Hepatocyte (in vitro differentiated cells): ENCODE measurements around the gene CARS1. TPM values are rescaled to one million over a fixed set of nuclear protein-coding genes. Genes with fewer than 3 reads are reported as not detected.

Experiments
- DNase-seq: peaks from one replicate; pipeline ENCODE4 v3.0.0-alpha.2; 2016; ENCODE audit warnings: low spot score
- H2AFZ ChIP-seq: fragments of 200-600 bp; sonication (generic); 2 replicates; pipeline ENCODE4 v1.6.0; 2016; ENCODE audit warnings: antibody characterized with exemption, mild to moderate bottlenecking
- H3K27ac ChIP-seq: fragments of 200-600 bp; sonication (generic); 2 replicates; pipeline ENCODE4 v1.5.1; 2016; ENCODE audit warnings: mild to moderate bottlenecking
- H3K27me3 ChIP-seq: fragments of 200-600 bp; sonication (generic); 2 replicates; pipeline ENCODE4 v1.6.1; 2016
- H3K36me3 ChIP-seq: fragments of 200-600 bp; sonication (generic); replicated peaks from 2 replicates; pipeline ENCODE4 v1.5.1; 2016; ENCODE audit warnings: low read depth; ENCODE audit not compliant: insufficient read depth
- H3K4me1 ChIP-seq: fragments of 200-600 bp; sonication (generic); 2 replicates; pipeline ENCODE4 v1.5.1; 2016; ENCODE audit warnings: mild to moderate bottlenecking, moderate library complexity; ENCODE audit not compliant: insufficient read depth
- H3K4me2 ChIP-seq: fragments of 200-600 bp; sonication (generic); 2 replicates; pipeline ENCODE4 v1.6.0; 2016
- H3K4me3 ChIP-seq: fragments of 200-600 bp; sonication (generic); 2 replicates; pipeline ENCODE4 v1.5.1; 2016; ENCODE audit warnings: mild to moderate bottlenecking
- H3K79me2 ChIP-seq: fragments of 200-600 bp; sonication (generic); 2 replicates; pipeline ENCODE4 v1.6.0; 2017; ENCODE audit warnings: mild to moderate bottlenecking
- H3K9me2 ChIP-seq: fragments of 200-600 bp; sonication (generic); replicated peaks from 2 replicates; pipeline ENCODE4 v1.6.0; 2017; ENCODE audit warnings: mild to moderate bottlenecking; ENCODE audit not compliant: insufficient read depth
- H3K9me3 ChIP-seq: fragments of 200-600 bp; sonication (generic); 2 replicates; pipeline ENCODE4 v1.5.1; 2016; ENCODE audit warnings: low read depth, mild to moderate bottlenecking
- H4K20me1 ChIP-seq: fragments of 200-600 bp; sonication (generic); 2 replicates; pipeline ENCODE4 v1.6.0; 2016; ENCODE audit warnings: mild to moderate bottlenecking; ENCODE audit not compliant: insufficient read depth, poor library complexity, severe bottlenecking
- EZH2 ChIP-seq: fragments of 200-600 bp; sonication (generic); IDR thresholded peaks from 2 replicates; pipeline ENCODE4 v1.6.1; 2016; ENCODE audit warnings: antibody characterized with exemption, mild to moderate bottlenecking, borderline replicate concordance
- EZH2phosphoT487 ChIP-seq: fragments of 200-600 bp; sonication (generic); IDR thresholded peaks from one replicate; pipeline ENCODE4 v1.6.1; 2018; ENCODE audit warnings: antibody characterized with exemption, mild to moderate bottlenecking, low read depth, moderate library complexity; ENCODE audit not compliant: unreplicated experiment, severe bottlenecking
- WGBS: methylation state at CpG from one replicate; pipeline ENCODE4 v1.1.6; 2016; ENCODE audit warnings: low lambda C conversion rate; ENCODE audit errors: missing lambda C conversion rate; 5-methylcytosine and 5-hydroxymethylcytosine counted together
- polyA plus RNA-seq: library from polyadenylated mRNA; unstranded; fragments of >200 nt; fragmentation: Nextera tagmentation; extraction: Ambion mirVana; gene quantifications from 2 replicates; pipeline ENCODE4 v1.2.1, GENCODE V29; 2016
- total RNA-seq: library from RNA; depleted of rRNA; stranded (reverse); fragments of >200 nt; gene quantifications from 2 replicates; pipeline ENCODE4 v1.2.3, GENCODE V29; 2014
- TF ChIP-seq, protein P1 (sequence below): fragments of 200-600 bp; sonication (generic); IDR thresholded peaks from 2 replicates; pipeline ENCODE4 v1.5.1; 2016; ENCODE audit warnings: antibody characterized with exemption, mild to moderate bottlenecking; ENCODE audit not compliant: poor library complexity

Gene CARS1
- total and polyA plus RNA-seq, 2 experiments from 2014 or later, result 35.5 to 42.0 TPM

GRCh38 chr11:2991452-2992233 is 65.6 kb downstream of the CARS1 start:
- TF ChIP-seq, protein P1, sequence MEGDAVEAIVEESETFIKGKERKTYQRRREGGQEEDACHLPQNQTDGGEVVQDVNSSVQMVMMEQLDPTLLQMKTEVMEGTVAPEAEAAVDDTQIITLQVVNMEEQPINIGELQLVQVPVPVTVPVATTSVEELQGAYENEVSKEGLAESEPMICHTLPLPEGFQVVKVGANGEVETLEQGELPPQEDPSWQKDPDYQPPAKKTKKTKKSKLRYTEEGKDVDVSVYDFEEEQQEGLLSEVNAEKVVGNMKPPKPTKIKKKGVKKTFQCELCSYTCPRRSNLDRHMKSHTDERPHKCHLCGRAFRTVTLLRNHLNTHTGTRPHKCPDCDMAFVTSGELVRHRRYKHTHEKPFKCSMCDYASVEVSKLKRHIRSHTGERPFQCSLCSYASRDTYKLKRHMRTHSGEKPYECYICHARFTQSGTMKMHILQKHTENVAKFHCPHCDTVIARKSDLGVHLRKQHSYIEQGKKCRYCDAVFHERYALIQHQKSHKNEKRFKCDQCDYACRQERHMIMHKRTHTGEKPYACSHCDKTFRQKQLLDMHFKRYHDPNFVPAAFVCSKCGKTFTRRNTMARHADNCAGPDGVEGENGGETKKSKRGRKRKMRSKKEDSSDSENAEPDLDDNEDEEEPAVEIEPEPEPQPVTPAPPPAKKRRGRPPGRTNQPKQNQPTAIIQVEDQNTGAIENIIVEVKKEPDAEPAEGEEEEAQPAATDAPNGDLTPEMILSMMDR, result no peak
- Histone ChIP-seq H3K4me3 (peak overlapping the region; percentile 77), H4K20me1 (peaks cover 46% of the 10 kb centered on the region), H3K79me2 (peaks cover 50% of the 10 kb centered on the region), H3K4me2 (peak overlapping the region; percentile 90), H3K36me3 (no peaks in the 10 kb centered on the region), H3K27me3 (no peaks in the 10 kb centered on the region), H3K4me1 (peaks cover 28% of the 10 kb centered on the region), H3K9me3 (no peaks in the 10 kb centered on the region), H3K9me2 (no peaks in the 10 kb centered on the region), H3K27ac (peak overlapping the region; percentile 99), H2AFZ (peak overlapping the region; percentile 65)
- peak; percentile 85 for DNase-seq
- under 1% methylated on average over 33 of the region's 79 CpGs for WGBS

- WGBS, result 2% methylated on average over 17 of the region's 17 CpGs
- H3K9me2 ChIP-seq, result no peaks in the 10 kb centered on the region
- no peaks in the 10 kb centered on the region for H3K27me3 ChIP-seq
- peaks cover 28% of the 10 kb centered on the region for H3K4me1 ChIP-seq
- TF ChIP-seq, protein P1, result no peak
- no peak for TF ChIP-seq EZH2
- TF ChIP-seq EZH2phosphoT487, result no peak
- peaks cover 59% of the 10 kb centered on the region for H3K79me2 ChIP-seq
- peak; percentile 66 for DNase-seq
- H3K36me3 ChIP-seq, result no peaks in the 10 kb centered on the region
- peak overlapping the region; percentile 77 for H3K4me3 ChIP-seq
- H4K20me1 ChIP-seq, result peaks cover 54% of the 10 kb centered on the region
- peak overlapping the region; percentile 99 for H3K27ac ChIP-seq
- peak overlapping the region; percentile 90 for H3K4me2 ChIP-seq
- H3K9me3 ChIP-seq, result no peaks in the 10 kb centered on the region
- H2AFZ ChIP-seq, result peak overlapping the region; percentile 65
Measured at GRCh38 chr11:2990617-2991451, 66.4 kb downstream of the CARS1 start.

DNA sequence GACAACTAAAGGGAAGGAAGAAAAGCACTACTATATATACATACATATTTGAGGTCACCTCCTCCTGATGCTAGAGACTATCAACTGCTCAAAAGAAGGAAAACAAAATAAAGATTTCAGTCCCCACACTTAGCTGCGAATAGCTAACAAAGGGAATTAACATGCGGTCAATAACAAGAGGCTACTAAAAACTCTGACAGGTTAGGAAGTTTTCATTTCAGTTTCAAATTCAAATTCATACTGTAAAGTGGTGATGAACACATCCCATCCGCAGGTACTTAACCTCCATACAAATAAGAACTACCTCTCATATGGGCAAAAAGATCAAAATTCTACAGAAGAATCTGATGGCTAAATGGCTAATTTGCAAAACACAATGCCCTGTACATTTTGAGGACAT is 67.7 kb downstream of the CARS1 start:
- Histone ChIP-seq H3K27me3 (no peaks in the 10 kb centered on the region), H3K4me2 (peak overlapping the region; percentile 90), H3K27ac (peak overlapping the region; percentile 99), H4K20me1 (peaks cover 67% of the 10 kb centered on the region), H3K9me2 (no peaks in the 10 kb centered on the region), H3K79me2 (peaks cover 71% of the 10 kb centered on the region), H3K4me1 (peaks cover 28% of the 10 kb centered on the region), H2AFZ (no peak overlapping the region), H3K36me3 (no peaks in the 10 kb centered on the region), H3K4me3 (peak overlapping the region; percentile 77), H3K9me3 (no peaks in the 10 kb centered on the region)
- WGBS, result 22% methylated on average over 3 of the region's 3 CpGs
- TF ChIP-seq, protein P1, result no peak
- no peak for TF ChIP-seq EZH2
- no peak for TF ChIP-seq EZH2phosphoT487
- DNase-seq, result no peak
